Fibroblast of skin of scalp (primary cell): ENCODE measurements around the gene IFT27.
A peak's percentile ranks its signal among the peaks of the same experiment; 100 is the strongest.
"Not testable (repeated sequence)": the region's sequence is repeated elsewhere in the genome, so short reads cannot be mapped to it uniquely, and the experiment has no call there.

ENCODE experiments used
- DNase-seq: peaks from one replicate; pipeline ENCODE4 v3.0.0-alpha.2; 2013

The IFT27 gene

DNA sequence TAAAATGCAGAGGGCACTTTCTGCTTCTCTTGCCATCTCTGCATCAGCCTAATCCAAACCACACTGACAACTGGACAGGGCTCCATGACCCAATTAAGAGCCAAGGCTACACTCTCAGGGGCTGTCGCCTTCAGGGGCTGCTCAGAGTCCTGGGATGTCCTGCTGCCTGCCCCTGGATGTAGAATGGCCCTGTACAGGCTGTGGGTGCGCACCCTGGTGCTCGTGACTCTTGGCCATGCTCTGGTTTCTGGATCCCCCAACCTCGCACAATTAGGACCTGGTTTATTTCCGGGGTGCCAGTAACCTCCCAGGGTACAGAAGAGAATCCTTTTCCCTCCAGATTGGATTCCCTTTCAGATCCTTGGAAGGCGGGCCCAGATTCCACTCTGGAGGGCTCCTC, 11.3 kb downstream of the IFT27 start:
- DNase-seq: no peak

GRCh38 chr22:36764060-36764459, 11.9 kb downstream of the IFT27 start:
- no peak for DNase-seq

- no peak for DNase-seq
Measured at GRCh38 chr22:36763576-36763975, 12.3 kb downstream of the IFT27 start.

GRCh38 chr22:36762687-36763260, 13.1 kb downstream of the IFT27 start:
- DNase-seq: peak; percentile 4

DNA sequence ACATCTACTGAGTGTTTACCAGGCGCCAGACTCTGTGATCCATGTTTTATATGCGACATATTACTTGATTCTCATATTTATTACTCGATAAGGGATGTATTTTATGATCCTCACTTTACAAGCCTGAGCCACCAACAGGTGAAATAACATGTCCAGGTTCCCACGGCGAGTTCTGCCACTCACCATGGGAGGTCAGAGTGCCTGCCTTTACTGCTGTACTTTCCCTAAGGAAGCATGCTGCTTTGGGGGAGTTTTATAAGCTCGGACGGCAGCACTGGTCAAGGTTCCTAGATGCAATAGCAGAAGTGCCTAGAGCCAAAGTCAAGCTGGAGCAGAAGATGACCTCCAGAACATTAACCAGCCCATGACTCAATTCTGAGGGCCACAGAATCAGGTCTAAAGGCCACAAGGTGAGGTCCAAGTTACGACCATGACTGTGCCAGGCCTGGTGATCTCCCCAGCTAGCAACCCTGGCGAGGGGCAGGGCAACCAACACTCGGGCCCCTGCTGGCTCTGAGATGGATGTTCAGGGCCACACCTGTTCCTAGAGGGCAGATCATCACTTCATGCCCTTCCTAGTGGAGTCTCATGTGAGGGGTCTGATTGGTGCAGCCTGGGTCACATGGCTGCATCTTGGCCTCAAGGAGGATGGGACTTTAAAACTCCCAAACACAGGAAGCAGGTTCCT, 14.2 kb downstream of the IFT27 start:
- DNase-seq: no peak

- no peak for DNase-seq
Measured at GRCh38 chr22:36760786-36761185, 15.1 kb downstream of the IFT27 start.

GRCh38 chr22:36759481-36760159, 16.3 kb downstream of the IFT27 start:
- DNase-seq: no peak

DNA sequence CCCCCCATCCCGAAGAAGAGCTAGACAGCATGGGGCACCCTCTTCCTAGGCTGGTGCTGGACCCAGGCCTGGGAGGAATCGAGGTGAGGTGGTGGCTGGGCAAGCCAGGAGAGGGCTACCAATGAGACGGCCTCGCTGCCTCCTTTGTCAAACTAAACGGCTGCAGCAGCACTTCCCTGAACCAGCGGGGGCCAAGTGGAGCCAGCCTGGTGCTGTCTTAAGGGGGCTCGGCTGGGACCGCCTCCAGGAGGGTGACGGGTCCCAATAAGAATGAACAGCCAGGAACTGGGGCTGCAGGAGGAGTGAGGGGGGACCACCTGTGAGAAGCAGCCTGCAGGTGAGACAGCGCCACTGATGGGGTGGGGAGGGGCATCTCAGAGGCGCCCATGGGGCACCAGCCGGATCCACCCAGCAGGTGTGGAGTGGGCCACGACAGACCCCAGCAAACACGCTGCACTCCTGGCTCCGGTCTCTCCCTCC, 17.1 kb downstream of the IFT27 start:
- no peak for DNase-seq

- peak; percentile 66 for DNase-seq
Measured at GRCh38 chr22:36757668-36758211, 18.2 kb downstream of the IFT27 start.

GRCh38 chr22:36756746-36757655, 18.9 kb downstream of the IFT27 start:
- no peak for DNase-seq

DNA sequence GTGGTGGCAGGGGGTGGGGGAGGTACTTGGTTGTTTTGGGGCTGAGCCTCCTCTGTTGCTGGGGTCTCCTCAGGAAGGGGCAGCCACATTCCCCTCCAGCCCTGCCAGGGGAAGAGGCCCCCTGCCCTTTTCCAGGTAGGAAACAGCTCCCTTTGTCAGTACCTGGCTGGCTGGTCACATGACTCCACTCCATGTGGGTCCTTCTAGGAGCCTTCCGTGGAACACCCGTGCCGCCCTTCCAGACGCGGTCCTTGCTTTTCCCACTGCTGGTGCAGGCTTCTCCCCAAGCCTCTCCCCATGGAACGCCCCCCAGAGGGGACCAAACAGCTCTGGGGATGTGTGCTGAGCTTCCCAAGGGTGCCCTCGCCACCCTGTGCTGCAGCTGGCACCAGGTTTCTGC, 19.9 kb downstream of the IFT27 start:
- DNase-seq: no peak

DNA sequence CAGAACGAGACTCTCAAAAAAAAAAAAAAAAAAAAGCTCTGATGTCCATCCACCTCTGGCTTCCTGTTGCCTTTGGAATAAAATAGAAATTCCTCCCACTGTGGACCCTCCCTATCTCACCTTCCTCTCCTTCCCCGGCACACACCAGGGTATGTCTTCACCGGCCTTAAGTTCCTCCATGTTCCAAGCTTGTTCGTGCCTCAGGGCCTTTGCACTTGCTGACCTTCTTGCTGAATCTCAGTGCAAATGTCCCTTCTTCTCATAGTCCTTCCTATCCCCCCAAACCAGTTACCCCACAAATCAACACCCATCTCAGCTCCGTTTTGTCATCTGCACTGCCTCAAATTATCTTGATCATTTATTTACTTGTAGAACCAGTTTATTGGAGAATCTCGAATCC, 20.6 kb downstream of the IFT27 start:
- no peak for DNase-seq

- not testable (repeated sequence) for DNase-seq
Measured at GRCh38 chr22:36754881-36755280, 21.0 kb downstream of the IFT27 start.

DNA sequence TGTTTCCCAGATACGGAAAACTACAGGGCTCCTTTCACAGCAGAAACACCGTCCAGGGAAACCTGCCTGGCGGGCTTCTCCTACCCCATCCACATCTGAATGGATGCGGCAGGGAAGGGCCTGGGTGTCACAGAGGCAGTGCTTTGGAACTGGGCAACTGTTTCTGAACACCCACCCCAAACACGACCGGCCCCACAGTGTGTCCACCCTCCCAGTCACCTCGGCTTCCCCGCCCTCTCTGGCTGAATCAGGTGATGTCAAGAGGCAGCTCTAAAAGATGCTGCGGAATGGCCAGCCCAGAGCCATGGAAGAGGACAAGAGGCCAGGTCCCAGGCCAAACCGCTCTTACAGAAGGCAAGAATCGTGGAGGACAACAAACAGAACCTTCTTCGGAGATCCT, 22.0 kb downstream of the IFT27 start:
- no peak for DNase-seq

GRCh38 chr22:36753120-36753802, 22.7 kb downstream of the IFT27 start:
- DNase-seq: no peak

GRCh38 chr22:36746375-36746970, 29.4 kb downstream of the IFT27 start:
- DNase-seq: no peak

GRCh38 chr22:36745301-36745995, 30.5 kb downstream of the IFT27 start:
- no peak for DNase-seq

DNA sequence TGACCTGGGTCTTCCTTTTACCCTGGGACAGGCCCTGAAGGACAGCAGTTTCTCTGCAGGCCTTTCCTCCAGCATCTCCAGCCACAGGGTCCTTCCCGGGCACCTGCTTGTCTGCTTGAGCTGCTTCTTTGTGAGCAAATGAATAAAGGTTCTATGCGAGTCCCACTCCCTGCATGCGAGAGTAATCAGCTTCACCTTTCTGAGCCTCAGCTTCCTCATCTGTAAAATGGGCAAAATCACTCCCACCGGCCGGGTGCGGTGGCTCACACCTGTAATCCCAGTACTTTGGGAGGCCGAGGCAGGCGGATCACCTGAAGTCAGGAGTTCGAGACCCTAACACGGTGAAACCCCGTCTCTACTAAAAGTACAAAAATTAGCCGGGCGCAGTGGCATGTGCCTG, 31.1 kb downstream of the IFT27 start:
- DNase-seq: no peak

GRCh38 chr22:36744413-36744765, 31.5 kb downstream of the IFT27 start:
- DNase-seq: no peak

DNA sequence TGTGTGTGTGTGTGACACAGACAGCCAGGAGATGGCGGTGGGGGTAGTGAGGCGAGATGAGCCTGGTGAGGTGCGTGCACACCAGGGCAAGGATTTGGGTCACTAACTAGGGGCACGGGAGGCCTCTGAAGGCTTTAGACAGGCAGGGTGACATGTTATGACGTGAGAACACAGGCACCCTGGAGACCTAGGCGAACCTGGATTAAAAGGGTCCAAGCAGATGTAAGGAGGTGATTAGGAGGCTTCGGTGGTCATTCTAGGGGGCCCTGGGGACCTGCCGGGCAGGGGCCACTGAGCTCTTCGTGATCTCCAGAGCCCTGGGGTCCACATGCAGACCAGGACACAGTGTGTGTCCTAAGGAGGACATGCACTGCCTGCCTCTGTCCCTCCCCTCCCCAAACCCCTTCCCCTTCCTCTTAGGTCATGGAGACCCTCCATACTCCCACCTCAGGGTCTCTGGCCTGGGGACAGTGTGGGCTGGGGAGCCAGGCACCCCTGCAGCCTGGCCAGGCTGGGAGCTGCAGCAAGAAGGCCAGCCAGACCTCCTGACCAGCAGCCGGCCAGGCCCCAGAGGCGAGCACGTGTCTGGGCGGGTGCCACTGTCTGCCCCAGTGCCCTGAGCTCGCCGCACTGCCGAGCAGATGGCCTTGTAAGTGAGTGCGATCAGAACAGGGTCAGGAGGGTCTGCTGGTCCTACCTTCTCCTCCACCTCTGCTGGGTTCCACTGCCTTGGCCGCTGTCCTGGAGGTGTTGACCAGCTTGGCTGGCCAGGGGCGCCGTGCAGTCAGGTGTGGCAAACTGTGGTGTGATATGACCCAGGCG, 32.1 kb downstream of the IFT27 start:
- DNase-seq: no peak
